ENCODE results near the gene UBE2E2. TPM values are rescaled to one million over a fixed set of nuclear protein-coding genes. Genes with fewer than 3 reads are reported as not detected.

UBE2E2 gene
- total RNA-seq, 1 donor from 2014 or later: 13.9 TPM

DNA sequence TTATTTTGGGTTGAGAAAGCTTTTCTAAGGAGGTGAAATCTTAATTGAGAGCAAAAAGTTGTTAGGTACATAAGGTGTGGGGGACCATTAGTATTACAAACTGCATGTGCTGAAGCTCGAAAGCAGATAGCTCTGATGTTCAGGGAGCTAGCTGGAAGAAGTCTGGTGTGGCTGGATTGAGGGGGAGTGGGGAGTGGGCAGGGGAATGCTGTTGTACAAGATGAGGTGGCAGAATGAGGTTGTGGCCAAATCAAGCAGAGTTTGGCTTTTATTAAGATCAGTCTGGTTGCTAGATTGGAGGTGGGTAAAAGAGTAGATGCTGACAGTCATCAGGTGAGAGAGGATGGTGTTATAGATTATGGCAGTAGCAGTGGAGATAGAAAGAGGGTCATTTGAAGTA is 32.1 kb downstream of the UBE2E2 start:
- intact Hi-C loops (cut with micrococcal nuclease): no loop called here
- Mint-ChIP-seq H3K27me3 (ENCODE audit: insufficient read depth) (no peaks in the 10 kb centered on the region), H3K9me3 (no peaks in the 10 kb centered on the region), H3K4me1 (ENCODE audit: low read depth) (no peaks in the 10 kb centered on the region), H3K36me3 (ENCODE audit: low read depth) (no peaks in the 10 kb centered on the region), H3K27ac (no peak overlapping the region), H3K4me3 (no peak overlapping the region)
- DNase-seq (ENCODE audit: low spot score): no peak

DNA sequence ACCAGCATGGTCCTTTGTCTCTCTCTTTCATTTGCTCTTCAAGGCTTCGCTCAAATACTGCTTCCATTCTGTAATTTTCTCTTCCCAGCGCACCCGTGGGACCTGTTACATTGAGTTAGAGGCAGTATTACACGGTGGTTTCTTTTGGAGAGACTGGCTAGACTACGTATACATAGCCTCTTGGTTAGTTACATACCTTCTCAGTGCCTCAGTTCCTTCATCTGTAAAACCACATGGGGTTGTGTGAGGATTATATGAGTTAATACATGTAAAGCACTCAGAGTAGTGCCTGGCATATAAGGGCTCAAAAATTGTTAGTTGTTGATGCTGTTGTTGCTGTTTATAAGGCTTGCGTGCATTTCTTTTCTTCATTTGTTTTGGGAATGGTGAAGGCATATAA is 33.8 kb downstream of the UBE2E2 start:
- DNase-seq (ENCODE audit: low spot score): no peak
- Mint-ChIP-seq H3K27me3 (ENCODE audit: insufficient read depth) (no peaks in the 10 kb centered on the region), H3K4me3 (no peak overlapping the region), H3K9me3 (no peaks in the 10 kb centered on the region), H3K4me1 (ENCODE audit: low read depth) (no peaks in the 10 kb centered on the region), H3K27ac (no peak overlapping the region), H3K36me3 (ENCODE audit: low read depth) (no peaks in the 10 kb centered on the region)
- intact Hi-C loops (cut with micrococcal nuclease): no loop called here

DNA sequence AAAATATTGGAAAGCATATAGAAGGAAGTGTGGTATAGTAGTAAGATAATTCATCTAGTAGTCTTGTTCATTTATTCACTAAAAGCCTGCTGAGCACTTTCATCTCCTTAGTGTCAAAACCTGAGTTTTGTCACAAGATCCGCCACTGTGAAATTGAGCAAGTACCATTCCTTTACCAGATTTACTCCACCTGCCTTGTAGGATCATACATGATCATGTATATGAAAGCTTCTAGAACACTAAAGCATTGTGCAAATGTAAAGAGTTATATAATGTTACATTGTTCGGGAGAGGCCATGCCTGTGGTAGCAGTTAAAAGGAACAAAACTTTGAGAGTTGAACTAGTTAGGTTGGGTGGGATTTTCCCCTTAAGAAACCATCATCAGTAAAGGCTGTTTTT is 35.0 kb downstream of the UBE2E2 start:
- H3K4me1 Mint-ChIP-seq (ENCODE audit: low read depth): no peaks in the 10 kb centered on the region
- no peaks in the 10 kb centered on the region for H3K36me3 Mint-ChIP-seq (ENCODE audit: low read depth)
- no peak for DNase-seq (ENCODE audit: low spot score)
- H3K9me3 Mint-ChIP-seq: no peaks in the 10 kb centered on the region
- H3K27ac Mint-ChIP-seq: no peak overlapping the region
- H3K27me3 Mint-ChIP-seq (ENCODE audit: insufficient read depth): no peaks in the 10 kb centered on the region
- intact Hi-C loops (cut with micrococcal nuclease): no loop called here
- H3K4me3 Mint-ChIP-seq: no peak overlapping the region

DNA sequence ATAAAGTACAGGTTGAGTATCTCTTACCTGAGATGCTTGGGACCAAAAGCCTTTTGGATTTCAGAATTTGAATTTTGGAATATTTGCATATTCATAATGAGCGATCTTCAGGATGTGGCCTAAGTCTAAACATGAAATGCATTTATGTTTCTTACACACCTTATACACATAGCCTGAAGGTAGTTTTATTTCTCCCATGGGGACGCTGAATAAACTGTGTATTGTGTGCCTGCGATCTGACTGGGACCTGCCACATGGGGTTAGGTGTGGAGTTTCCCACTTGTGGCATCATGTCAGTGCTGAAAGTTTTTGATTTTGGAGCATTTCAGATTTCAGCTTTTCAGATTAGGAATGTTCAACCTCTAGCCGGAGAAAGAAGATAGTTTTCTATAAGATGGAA is 35.5 kb downstream of the UBE2E2 start:
- H3K36me3 Mint-ChIP-seq (ENCODE audit: low read depth): no peaks in the 10 kb centered on the region
- no peaks in the 10 kb centered on the region for H3K9me3 Mint-ChIP-seq
- no peak for DNase-seq (ENCODE audit: low spot score)
- no peaks in the 10 kb centered on the region for H3K4me1 Mint-ChIP-seq (ENCODE audit: low read depth)
- intact Hi-C loops (cut with micrococcal nuclease): no loop called here
- H3K4me3 Mint-ChIP-seq: no peak overlapping the region
- no peaks in the 10 kb centered on the region for H3K27me3 Mint-ChIP-seq (ENCODE audit: insufficient read depth)
- no peak overlapping the region for H3K27ac Mint-ChIP-seq

DNA sequence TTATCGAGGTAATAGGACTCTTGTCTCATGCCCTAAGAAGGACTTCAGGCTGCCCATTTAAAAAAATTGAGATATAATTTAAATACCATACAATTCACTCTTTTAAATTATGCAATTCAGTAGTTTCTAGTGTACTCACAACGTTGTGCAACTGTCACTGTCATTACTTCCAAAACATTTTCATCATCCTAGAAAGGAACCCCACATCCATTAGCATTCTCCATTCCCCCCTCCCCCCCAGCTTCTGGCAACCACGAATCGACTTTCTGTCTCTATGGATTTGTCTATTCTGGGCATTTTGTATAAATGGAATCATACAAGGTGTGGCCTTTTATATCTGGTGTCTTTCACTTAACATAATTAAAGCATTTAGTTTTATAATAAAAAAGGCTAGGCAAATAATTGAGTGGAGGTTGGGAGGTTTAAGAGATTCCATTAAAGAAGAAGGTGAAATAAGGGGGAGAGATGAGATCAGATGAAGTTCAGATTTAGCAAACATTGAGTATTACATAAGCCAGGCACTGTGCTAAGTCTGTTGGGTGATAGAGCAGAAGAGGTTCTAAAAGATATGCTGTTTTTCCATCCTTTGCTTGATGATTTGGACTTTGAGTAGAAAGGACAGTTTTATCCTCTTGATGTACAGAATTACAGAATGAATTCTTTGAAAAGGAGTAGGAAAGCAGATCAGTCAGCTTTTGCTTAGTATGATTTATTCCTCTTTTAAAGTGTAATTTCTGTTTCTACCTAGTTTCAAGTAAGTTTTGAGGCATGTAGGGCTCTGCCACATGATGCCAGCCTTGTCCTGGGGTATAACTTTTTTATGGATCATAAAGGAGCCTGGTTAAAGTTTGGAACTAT is 36.3 kb downstream of the UBE2E2 start:
- Mint-ChIP-seq H3K4me3 (no peak overlapping the region), H3K4me1 (ENCODE audit: low read depth) (no peaks in the 10 kb centered on the region), H3K36me3 (ENCODE audit: low read depth) (no peaks in the 10 kb centered on the region), H3K27ac (no peak overlapping the region), H3K9me3 (no peaks in the 10 kb centered on the region), H3K27me3 (ENCODE audit: insufficient read depth) (no peaks in the 10 kb centered on the region)
- DNase-seq (ENCODE audit: low spot score): no peak
- intact Hi-C loops (cut with micrococcal nuclease): no loop called here

DNA sequence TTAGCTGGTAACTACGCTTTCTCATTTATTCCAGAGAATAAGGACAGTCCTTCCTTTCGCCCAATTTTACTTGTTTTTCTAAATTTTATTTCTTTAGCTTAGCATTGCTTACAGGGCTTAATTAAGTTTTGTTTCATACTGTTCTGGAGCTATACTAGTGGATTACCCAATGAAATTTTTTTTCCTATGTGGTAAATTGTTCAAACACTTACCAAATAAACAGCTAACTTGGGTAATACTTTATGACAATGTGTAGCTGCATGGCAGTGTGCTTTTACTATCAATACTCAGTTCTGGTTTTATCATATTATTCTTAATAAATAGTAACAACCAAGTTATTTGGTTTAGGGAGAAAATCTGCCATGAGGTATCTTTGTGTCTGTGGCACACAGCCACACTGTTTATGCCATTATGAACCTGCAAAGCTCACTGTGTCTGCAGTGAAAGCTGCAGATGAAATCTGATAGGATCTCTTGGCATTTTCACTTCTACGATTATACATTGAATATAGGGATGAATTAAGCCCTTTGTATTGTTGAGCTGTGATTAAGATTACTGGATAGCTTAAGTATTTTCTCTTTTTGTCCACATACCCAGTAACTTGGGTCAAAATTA is 37.2 kb downstream of the UBE2E2 start:
- no peaks in the 10 kb centered on the region for H3K4me1 Mint-ChIP-seq (ENCODE audit: low read depth)
- intact Hi-C loops (cut with micrococcal nuclease): no loop called here
- no peak overlapping the region for H3K27ac Mint-ChIP-seq
- no peak overlapping the region for H3K4me3 Mint-ChIP-seq
- no peaks in the 10 kb centered on the region for H3K36me3 Mint-ChIP-seq (ENCODE audit: low read depth)
- no peaks in the 10 kb centered on the region for H3K9me3 Mint-ChIP-seq
- H3K27me3 Mint-ChIP-seq (ENCODE audit: insufficient read depth): no peaks in the 10 kb centered on the region
- DNase-seq (ENCODE audit: low spot score): no peak

DNA sequence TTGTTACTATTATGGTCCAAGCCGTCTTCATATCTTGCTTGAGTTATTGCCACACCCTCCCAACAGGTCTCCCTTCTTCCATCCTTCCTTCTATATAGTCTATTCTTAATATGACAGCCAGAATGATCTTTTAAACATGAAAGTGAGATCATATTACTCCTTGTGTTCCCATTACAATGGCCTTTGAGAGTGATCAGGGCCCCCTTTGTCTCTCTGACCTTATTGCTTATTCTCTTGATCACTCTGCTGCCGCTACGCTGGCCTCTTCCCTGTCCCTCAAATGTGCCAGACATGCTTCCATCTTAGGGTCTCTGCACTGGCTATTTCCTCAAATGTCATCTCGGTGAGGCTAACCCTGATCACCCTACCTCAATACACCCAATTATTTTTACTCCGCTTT is 38.1 kb downstream of the UBE2E2 start:
- no peak overlapping the region for H3K27ac Mint-ChIP-seq
- H3K36me3 Mint-ChIP-seq (ENCODE audit: low read depth): no peaks in the 10 kb centered on the region
- no peaks in the 10 kb centered on the region for H3K9me3 Mint-ChIP-seq
- intact Hi-C loops (cut with micrococcal nuclease): no loop called here
- no peaks in the 10 kb centered on the region for H3K4me1 Mint-ChIP-seq (ENCODE audit: low read depth)
- no peak overlapping the region for H3K4me3 Mint-ChIP-seq
- no peaks in the 10 kb centered on the region for H3K27me3 Mint-ChIP-seq (ENCODE audit: insufficient read depth)
- DNase-seq (ENCODE audit: low spot score): no peak

DNA sequence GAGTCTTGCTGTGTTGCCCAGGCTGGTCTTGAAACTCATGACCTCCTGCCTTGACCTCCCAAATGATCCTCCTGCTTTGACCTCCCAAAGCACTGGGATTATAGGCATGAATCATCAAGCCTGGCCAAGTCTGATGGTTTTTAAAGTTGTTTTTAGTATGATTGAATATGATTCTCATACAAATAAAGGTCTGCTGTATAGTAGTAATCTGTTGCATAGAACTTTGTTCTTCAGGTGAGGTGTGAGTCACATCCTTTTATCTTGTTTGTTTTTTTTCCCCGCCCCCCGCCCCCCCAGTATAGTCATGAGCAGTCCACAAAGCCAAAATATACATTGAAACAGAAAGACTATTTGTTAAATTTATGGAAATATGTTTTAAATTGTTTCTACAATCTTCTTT is 39.0 kb downstream of the UBE2E2 start:
- DNase-seq (ENCODE audit: low spot score): no peak
- no peaks in the 10 kb centered on the region for H3K4me1 Mint-ChIP-seq (ENCODE audit: low read depth)
- no peak overlapping the region for H3K4me3 Mint-ChIP-seq
- H3K27me3 Mint-ChIP-seq (ENCODE audit: insufficient read depth): no peaks in the 10 kb centered on the region
- no peaks in the 10 kb centered on the region for H3K36me3 Mint-ChIP-seq (ENCODE audit: low read depth)
- H3K27ac Mint-ChIP-seq: no peak overlapping the region
- no peaks in the 10 kb centered on the region for H3K9me3 Mint-ChIP-seq
- intact Hi-C loops (cut with micrococcal nuclease): no loop called here

DNA sequence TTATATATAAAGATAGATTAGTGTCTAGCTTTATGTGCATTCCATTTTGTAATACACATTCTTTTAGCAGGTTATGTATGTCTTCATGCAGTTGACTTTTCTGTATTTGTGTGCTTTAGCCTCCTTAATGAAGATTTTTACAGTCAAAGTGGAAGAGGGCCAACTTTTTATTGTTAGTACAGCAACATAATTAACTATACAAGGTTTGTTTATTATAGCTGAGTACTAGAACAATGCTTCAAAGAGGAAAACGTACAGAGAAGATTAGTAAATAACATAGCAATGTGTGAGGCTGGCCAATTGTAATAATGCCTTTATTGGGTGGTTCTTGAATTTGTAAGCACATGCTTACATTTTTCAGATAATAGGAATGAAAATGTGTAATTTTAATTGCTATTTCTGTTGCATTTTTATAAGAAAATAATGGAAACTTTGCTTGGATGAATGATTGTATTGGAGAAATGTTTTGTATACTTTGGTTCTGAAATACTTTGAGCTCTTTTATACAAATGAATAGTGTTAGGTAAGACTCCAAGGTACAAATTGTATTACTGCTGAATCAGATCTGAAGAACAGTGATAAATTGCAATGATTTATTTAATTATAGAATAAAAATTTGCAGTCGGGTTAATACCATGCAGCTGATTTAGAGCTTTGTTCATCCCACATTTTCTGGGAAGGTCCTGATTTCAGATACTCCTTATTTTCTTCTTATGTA is 41.4 kb downstream of the UBE2E2 start:
- Mint-ChIP-seq H3K27ac (no peak overlapping the region), H3K27me3 (ENCODE audit: insufficient read depth) (no peaks in the 10 kb centered on the region), H3K9me3 (no peaks in the 10 kb centered on the region), H3K4me1 (ENCODE audit: low read depth) (no peaks in the 10 kb centered on the region), H3K4me3 (no peak overlapping the region), H3K36me3 (ENCODE audit: low read depth) (no peaks in the 10 kb centered on the region)
- intact Hi-C loops (cut with micrococcal nuclease): no loop called here
- no peak for DNase-seq (ENCODE audit: low spot score)

DNA sequence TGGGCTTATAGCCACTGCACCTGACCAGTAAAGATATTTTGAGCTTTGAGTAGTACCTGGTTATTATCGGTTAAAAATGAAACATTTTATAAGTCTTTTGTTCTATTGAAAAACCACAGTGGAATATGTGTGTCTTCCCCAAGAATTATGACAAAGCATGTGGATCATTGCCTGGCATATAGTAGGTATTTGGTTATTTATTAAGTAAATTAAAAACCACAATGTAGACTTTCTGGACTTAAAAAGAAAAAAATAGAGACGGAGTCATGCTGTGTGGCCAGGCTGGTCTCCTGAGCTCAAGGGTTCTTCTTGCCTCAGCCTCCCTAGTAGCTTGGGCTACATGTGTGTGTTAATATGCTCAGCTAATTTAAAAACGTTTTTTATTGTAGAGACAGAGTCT is 43.5 kb downstream of the UBE2E2 start:
- intact Hi-C loops (cut with micrococcal nuclease): no loop called here
- Mint-ChIP-seq H3K27me3 (ENCODE audit: insufficient read depth) (no peaks in the 10 kb centered on the region), H3K4me3 (no peak overlapping the region), H3K4me1 (ENCODE audit: low read depth) (no peaks in the 10 kb centered on the region), H3K27ac (no peak overlapping the region), H3K36me3 (ENCODE audit: low read depth) (no peaks in the 10 kb centered on the region), H3K9me3 (no peaks in the 10 kb centered on the region)
- DNase-seq (ENCODE audit: low spot score): no peak

DNA sequence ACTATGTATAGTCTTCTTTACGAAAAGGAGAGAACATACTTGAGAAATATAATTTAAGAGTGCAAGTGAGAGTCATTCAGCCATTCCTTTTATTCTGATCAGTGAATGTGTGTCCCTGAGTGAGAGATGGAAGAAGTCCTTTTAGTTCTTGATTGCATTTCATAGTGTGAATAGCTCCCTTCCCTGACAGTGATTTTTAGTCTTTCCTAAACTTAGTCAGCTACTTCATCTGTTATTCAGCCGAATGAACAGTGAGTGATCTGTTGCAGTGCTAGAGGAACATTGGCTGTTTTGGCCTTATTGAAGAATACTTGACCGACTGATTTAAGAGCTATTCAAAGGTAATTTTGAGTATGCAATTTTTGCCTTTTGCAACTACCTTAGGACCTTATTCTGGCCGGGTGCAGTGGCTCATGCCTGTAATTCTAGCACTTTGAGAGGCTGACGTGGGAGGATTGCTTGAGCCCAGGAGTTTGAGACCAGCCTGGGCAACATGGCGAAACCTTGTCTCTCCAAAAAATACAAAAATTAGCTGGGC is 45.5 kb downstream of the UBE2E2 start:
- no peak overlapping the region for H3K27ac Mint-ChIP-seq
- H3K27me3 Mint-ChIP-seq (ENCODE audit: insufficient read depth): no peaks in the 10 kb centered on the region
- no peak overlapping the region for H3K4me3 Mint-ChIP-seq
- intact Hi-C loops (cut with micrococcal nuclease): no loop called here
- H3K4me1 Mint-ChIP-seq (ENCODE audit: low read depth): no peaks in the 10 kb centered on the region
- no peaks in the 10 kb centered on the region for H3K9me3 Mint-ChIP-seq
- H3K36me3 Mint-ChIP-seq (ENCODE audit: low read depth): no peaks in the 10 kb centered on the region
- DNase-seq (ENCODE audit: low spot score): no peak

DNA sequence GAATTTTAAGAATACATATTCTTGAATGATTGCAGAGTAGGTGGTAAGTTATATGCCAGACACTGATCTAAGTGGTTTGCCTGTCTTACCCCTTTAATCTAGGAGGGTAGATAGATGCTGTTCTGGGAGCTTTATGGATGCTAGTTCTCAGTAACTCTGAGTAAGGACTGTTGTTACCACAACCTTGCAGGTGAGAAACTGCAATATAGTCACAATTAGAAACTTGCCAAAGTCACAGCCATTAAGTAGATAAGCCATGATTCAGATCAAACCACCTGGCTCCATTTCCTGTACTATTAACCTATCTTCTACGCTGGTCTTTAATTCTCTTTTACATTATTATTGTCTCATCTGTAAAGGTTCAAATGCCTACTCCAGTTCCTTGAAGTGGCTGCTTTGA is 46.8 kb downstream of the UBE2E2 start:
- H3K9me3 Mint-ChIP-seq: no peaks in the 10 kb centered on the region
- DNase-seq (ENCODE audit: low spot score): no peak
- intact Hi-C loops (cut with micrococcal nuclease): no loop called here
- H3K4me3 Mint-ChIP-seq: no peak overlapping the region
- H3K27ac Mint-ChIP-seq: no peak overlapping the region
- no peaks in the 10 kb centered on the region for H3K36me3 Mint-ChIP-seq (ENCODE audit: low read depth)
- no peaks in the 10 kb centered on the region for H3K4me1 Mint-ChIP-seq (ENCODE audit: low read depth)
- H3K27me3 Mint-ChIP-seq (ENCODE audit: insufficient read depth): no peaks in the 10 kb centered on the region

DNA sequence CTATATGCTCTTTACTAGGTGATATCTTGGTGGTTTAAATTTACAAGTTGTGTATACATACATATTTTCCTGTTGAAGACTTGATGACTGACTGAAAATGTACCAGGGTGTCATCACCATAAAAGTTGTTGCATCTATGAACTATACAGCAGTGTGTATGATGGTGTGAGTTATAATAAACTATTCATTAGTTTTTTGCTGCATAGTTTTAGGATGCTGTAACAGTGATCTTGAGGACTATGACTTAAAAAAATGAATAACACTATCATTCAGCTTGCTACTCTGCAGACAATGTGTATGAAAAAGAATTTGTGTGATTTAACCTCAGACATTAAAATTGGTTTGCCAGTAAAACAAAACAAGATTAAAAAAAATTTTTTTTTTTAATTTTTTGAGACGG is 49.0 kb downstream of the UBE2E2 start:
- no peak for DNase-seq (ENCODE audit: low spot score)
- Mint-ChIP-seq H3K4me1 (ENCODE audit: low read depth) (no peaks in the 10 kb centered on the region), H3K36me3 (ENCODE audit: low read depth) (no peaks in the 10 kb centered on the region), H3K4me3 (no peak overlapping the region), H3K27ac (no peak overlapping the region), H3K27me3 (ENCODE audit: insufficient read depth) (no peaks in the 10 kb centered on the region), H3K9me3 (no peaks in the 10 kb centered on the region)
- intact Hi-C loops (cut with micrococcal nuclease): no loop called here

Measured in activated T-helper 1 cell treated with anti-CD3 and anti-CD28 coated beads, Interleukin-12 subunit alpha, Interleukin-12 subunit beta, Interleukin-2, Interleukin-4 antibody, amounts not matched to agents 30 ng/mL and 10 ng/mL and 1 ng/mL, durations not matched to agents 14 hours and 24 hours and 36 hours (primary cell).